ENCODE results near the gene GCKR.

Gene GCKR
- total RNA-seq = 0 to 0.24 reads per million in 2 donors

- no peak for DNase-seq
Measured at GRCh38 chr2:27496357-27497287, at the start of gene GCKR. GCKR (plus strand) TSS chr2:27496839; CDS start chr2:27496905, 66 bp downstream.

GRCh38 chr2:27448381-27448780 lies 48.3 kb upstream of the GCKR start:
- DNase-seq = no peak

DNA sequence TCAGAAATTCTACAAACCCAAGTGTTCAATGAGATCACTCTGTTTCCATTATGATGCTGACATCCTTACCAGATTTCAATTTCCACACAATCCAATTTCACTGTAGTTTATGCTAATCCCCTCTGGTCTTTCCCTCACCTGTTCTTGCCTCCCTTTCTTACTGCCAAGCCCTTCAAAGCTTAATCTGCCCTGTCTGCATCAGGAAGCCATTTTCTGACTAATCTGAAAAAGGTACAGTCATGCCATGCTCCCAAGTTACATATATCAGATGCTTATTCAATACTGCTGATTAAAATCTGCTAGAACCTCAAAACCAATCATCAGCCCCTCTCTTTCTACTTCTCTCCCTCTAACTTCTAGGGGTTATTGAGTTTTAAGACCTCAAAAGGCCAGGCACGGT lies 45.5 kb upstream of the GCKR start:
- DNase-seq = no peak

DNA sequence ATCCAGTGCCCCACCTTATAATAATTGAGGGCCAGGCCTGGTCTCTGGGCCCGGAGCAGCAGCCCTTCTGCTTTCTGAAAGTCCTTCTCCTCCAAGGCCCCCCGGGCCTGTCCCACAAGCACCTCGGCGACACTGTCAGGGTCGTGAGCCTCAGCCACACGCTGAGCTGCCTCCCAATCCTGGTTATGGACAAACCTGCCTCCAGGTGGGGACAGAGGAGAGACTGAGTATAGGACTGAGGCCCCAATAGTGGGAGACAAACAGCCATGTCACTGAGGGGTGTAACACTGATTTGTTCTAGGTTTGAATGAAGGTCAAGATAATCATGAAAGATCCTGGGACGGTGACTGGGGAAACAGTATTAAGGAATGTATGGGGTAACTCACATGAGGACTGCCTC lies 42.7 kb upstream of the GCKR start:
- DNase-seq = no peak

- no peak for DNase-seq
Measured at GRCh38 chr2:27461118-27461517, 35.5 kb upstream of the GCKR start.

- no peak for DNase-seq
Measured at GRCh38 chr2:27464443-27464842, 32.2 kb upstream of the GCKR start.

DNA sequence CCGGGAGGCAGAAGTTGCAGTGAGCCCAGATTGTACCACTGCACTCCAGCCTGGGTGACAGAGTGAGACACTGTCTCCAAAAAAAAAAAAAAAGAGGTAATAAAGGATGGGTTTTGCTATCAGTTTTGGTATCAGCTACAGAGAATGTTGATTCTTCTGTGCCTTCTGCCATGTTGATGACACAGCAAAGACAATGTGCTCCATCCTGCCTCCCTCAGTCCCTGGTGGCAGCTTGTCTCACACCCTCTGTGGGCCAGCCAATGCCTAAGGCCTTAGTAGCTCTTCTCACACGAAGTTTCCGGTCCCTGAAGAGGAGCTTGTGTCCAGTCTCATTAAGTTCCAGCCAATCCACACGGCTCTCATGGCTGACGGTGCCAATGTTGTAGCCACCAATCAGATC lies 24.7 kb upstream of the GCKR start:
- no peak for DNase-seq

- DNase-seq = no peak
Measured at GRCh38 chr2:27485496-27485895, 11.1 kb upstream of the GCKR start.

DNA sequence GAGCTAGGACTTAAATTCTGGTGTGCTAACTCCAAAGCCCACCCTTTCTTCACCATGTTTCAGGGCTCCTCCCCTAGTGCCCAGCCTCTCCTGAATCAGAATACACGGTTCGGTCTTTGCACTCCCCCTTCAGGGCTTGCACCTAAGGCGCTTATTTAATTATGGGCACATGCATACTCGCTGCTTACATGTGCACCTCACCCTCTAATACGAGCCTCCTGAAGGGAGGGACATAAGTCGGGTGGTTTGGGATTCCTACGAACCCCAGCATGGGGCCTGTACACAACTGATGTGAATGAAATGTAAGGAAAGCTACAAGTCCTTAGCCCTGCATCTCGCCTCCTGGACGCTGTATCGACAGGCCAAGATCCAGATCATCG lies 7.5 kb upstream of the GCKR start:
- DNase-seq = no peak

GRCh38 chr2:27489498-27490397 lies 6.9 kb upstream of the GCKR start, which contains the start of gene IFT172:
IFT172 (minus strand) TSS chr2:27489743; CDS start chr2:27489653, 90 bp downstream.
- peak; percentile 99 for DNase-seq

DNA sequence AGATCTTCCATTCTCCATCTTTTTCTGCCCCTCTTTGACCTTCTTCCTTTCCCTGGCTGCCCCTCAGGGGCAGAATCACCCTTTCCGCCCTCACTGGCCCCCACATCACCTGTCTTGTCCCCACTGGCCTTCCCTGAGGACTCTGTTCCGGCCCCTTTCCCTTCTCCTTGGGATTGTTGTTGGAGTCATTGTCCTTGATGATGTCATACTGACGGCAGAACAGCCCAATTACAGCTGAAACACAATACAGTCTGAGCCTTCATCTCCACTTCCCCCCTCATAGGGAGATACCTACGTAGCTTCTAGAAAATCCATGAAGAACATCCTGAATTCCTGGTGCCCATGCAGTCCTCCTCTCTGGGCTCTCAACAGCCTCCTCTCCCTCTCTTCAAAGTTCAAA lies 4.1 kb upstream of the GCKR start:
- no peak for DNase-seq

- DNase-seq = no peak
Measured at GRCh38 chr2:27493948-27494283, 2.7 kb upstream of the GCKR start.

- DNase-seq = no peak
Measured at GRCh38 chr2:27494284-27494943, 2.2 kb upstream of the GCKR start.

DNA sequence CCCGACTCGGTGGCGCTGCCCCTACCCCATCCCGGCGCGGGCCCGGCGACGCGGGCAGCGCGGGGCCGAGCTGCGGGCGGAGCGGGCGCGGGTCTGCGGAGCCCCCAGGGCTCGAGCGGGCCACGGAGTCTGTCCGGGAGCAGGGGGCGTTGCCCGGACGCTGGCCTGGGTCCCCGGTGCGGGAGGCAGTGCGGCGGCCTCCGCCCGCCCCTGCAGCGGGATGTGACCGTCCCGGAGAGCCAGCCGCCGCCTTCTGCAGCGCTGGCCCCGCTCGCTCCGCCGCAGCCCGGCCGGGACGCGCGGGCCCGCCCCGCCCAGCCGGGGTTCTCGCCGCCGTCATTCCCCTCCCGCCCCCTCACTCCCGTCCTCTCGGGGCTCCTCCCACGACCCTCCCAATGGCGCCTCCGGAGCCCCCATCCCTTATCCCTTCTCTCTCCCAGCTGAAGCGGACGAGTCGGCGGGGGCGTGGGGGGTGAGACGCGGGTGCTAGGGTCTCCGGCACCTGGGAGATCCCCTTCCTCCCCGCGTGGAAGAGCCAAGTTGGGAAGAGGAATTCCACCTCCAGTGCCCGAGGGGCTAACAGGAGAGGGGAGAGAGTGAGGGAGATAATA lies 1.6 kb upstream of the GCKR start, which contains the start of gene FNDC4:
FNDC4 (minus strand) TSS at position 257 of the 611 bp plus-strand sequence. CDS start 521 bp downstream, outside the sequence.
- peak; percentile 13 for DNase-seq

- no peak for DNase-seq
Measured at GRCh38 chr2:27495840-27496356, 741 bp upstream of the GCKR start.

- DNase-seq = no peak
Measured at GRCh38 chr2:27497288-27497627, 619 bp downstream of the GCKR start.

- no peak for DNase-seq
Measured at GRCh38 chr2:27498975-27499374, 2.3 kb downstream of the GCKR start.

- DNase-seq = no peak
Measured at GRCh38 chr2:27501042-27501441, 4.4 kb downstream of the GCKR start.

DNA sequence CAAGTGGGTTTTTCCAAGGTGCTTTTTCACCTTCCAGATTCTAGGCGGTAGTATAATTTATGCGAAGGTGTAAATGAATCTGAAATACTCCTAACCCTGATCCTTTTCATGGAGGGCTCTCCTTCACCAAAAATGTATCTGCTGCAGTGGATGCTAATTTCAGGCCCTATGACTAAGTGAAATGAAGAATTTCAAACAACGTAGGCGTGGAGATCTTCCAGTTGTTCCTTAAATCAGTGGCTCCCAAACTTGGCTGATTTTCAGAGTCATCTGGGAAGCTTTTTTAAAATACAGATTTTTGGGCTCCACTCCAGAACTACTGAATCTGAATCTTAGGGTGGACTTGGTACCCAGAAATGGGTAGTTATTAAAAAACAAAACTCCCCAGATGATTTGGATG lies 5.5 kb downstream of the GCKR start:
- no peak for DNase-seq

DNA sequence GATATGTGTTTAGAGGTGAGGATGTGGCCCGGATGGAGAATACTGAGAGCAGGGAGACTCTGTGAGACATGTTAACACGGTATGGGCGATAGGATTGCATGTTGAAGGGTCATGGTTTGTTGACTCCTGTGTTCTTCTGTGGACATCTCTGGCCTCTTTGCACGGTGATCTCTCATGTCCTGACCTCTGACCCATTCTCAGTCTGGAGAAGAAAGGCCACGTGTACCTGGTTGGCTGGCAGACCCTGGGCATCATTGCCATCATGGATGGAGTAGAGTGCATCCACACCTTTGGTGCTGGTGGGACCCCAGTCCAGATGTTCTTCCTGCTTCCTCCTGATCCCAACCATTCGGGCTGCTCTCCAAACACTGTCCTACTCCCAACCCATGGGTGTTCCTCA lies 9.9 kb downstream of the GCKR start:
- DNase-seq = no peak

DNA sequence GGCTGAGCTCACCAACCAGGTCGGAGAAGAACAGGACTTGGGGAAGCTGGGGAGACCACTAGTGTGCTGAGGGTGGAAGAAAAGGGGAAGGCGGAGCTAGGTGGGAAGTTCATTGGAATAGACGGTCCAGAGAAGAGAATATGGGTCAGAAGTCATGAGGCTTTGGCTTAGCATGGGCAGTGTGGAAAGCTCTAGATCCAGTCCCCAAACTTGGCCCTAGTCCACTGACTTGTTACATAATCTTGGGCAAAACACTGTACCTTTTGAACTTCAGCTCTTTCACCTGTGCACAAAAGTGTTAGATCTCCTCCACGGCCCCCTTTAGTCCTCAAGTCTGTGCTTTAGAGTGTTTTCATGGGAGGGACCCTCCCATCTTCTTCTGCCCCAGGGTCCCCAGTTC lies 10.7 kb downstream of the GCKR start:
- no peak for DNase-seq

GRCh38 chr2:27509326-27509725 lies 12.7 kb downstream of the GCKR start:
- DNase-seq = no peak
